ENCODE results near the gene MUL1. TPM values are rescaled to one million over a fixed set of nuclear protein-coding genes. Genes with fewer than 3 reads are reported as not detected.

Gene MUL1
- polyA plus RNA-seq, 3 donors: 7.2 to 28.1 (median 25.8) TPM

- H3K27me3 ChIP-seq (ENCODE audit: control insufficient read depth in 2 of 2, insufficient read depth in 2 of 2, low read length in 2 of 2): peaks cover 53 to 86% of the 10 kb centered on the region in 2 donors
These were observed 29.8 kb downstream of the MUL1 start for GRCh38 chr1:20478057-20478635.

GRCh38 chr1:20477348-20478056 lies 30.4 kb downstream of the MUL1 start:
- no peak for TF ChIP-seq CTCF (IDR thresholded peaks at IDR 0.05)
- H3K4me1 ChIP-seq (ENCODE audit: control insufficient read depth in 1 of 2, insufficient read depth in 2 of 2, low read length in 2 of 2): no peaks in the 10 kb centered on the region
- intact Hi-C loops (cut with micrococcal nuclease): no loop called here
- H3K36me3 ChIP-seq (replicated peaks in 1 of 2; ENCODE audit: control insufficient read depth in 1 of 2, insufficient read depth in 2 of 2, low read length in 2 of 2): no peaks in the 10 kb centered on the region
- H4K20me1 ChIP-seq (ENCODE audit: insufficient read depth, low read length): no peaks in the 10 kb centered on the region
- H3K27me3 Mint-ChIP-seq (ENCODE audit: low read depth in 3 of 3): peaks cover 65 to 92% (median 73%) of the 10 kb centered on the region in 3 donors
- H3K9me3 Mint-ChIP-seq: peaks cover 0 to 2% (median 0%) of the 10 kb centered on the region in 7 donors
- peaks cover 47 to 81% of the 10 kb centered on the region in 2 donors for H3K27me3 ChIP-seq (ENCODE audit: control insufficient read depth in 2 of 2, insufficient read depth in 2 of 2, low read length in 2 of 2)
- H2AFZ ChIP-seq (ENCODE audit: insufficient read depth, low read depth, low read length, poor library complexity, severe bottlenecking): no peak overlapping the region
- no peak for DNase-seq
- H3K27ac ChIP-seq (ENCODE audit: low read depth in 1 of 2, low read length in 2 of 2): no peak overlapping the region
- H3K27ac Mint-ChIP-seq: no peak overlapping the region
- no peaks in the 10 kb centered on the region for H3K9me3 ChIP-seq (replicated peaks in 1 of 2; ENCODE audit: control insufficient read depth in 1 of 2, insufficient read depth in 1 of 2, low read length in 2 of 2)
- H3K36me3 Mint-ChIP-seq: no peaks in the 10 kb centered on the region
- no peak overlapping the region for H3K4me3 ChIP-seq (replicated peaks in 1 of 3; ENCODE audit: low read depth in 2 of 3, low read length in 3 of 3)
- H3K4me1 Mint-ChIP-seq: peaks cover 3% of the 10 kb centered on the region
- no peak overlapping the region for H3K9ac ChIP-seq (ENCODE audit: insufficient read depth, low read length, poor library complexity, severe bottlenecking)
- H3K4me3 Mint-ChIP-seq: peak overlapping the region in 1 of 2 donors; percentile 46
- H3K79me2 ChIP-seq (ENCODE audit: insufficient read depth, low read length): no peaks in the 10 kb centered on the region
- no peak overlapping the region for H3K4me2 ChIP-seq (replicated peaks; ENCODE audit: extremely low read depth, low read length, poor library complexity, severe bottlenecking)
- 57% methylated on average over 2 of the region's 10 CpGs for WGBS (ENCODE audit: insufficient coverage)

More at GRCh38 chr1:20478057-20478635, 29.8 kb downstream of the MUL1 start:
- no peak overlapping the region for H3K9ac ChIP-seq (ENCODE audit: insufficient read depth, low read length, poor library complexity, severe bottlenecking)
- Mint-ChIP-seq H3K27me3 (ENCODE audit: low read depth in 3 of 3) (peaks cover 71 to 96% (median 79%) of the 10 kb centered on the region in 3 donors), H3K27ac (peak overlapping the region in 1 of 7 donors; percentile 43), H3K4me1 (peaks cover 1% of the 10 kb centered on the region), H3K4me3 (peak overlapping the region; percentile 4 to 12), H3K9me3 (peaks cover 0 to 2% (median 0%) of the 10 kb centered on the region in 7 donors), H3K36me3 (no peaks in the 10 kb centered on the region)
- H3K79me2 ChIP-seq (ENCODE audit: insufficient read depth, low read length): no peaks in the 10 kb centered on the region
- no peak for DNase-seq
- H3K36me3 ChIP-seq (replicated peaks in 1 of 2; ENCODE audit: control insufficient read depth in 1 of 2, insufficient read depth in 2 of 2, low read length in 2 of 2): no peaks in the 10 kb centered on the region
- no peak overlapping the region for H3K27ac ChIP-seq (ENCODE audit: low read depth in 1 of 2, low read length in 2 of 2)
- no peak overlapping the region for H3K4me2 ChIP-seq (replicated peaks; ENCODE audit: extremely low read depth, low read length, poor library complexity, severe bottlenecking)
- TF ChIP-seq CTCF (IDR thresholded peaks at IDR 0.05): no peak
- no peak overlapping the region for H2AFZ ChIP-seq (ENCODE audit: insufficient read depth, low read depth, low read length, poor library complexity, severe bottlenecking)
- 100% methylated on average over 1 of the region's 5 CpGs for WGBS (ENCODE audit: insufficient coverage)
- H3K4me3 ChIP-seq (replicated peaks in 1 of 3; ENCODE audit: low read depth in 2 of 3, low read length in 3 of 3): no peak overlapping the region
- H4K20me1 ChIP-seq (ENCODE audit: insufficient read depth, low read length): no peaks in the 10 kb centered on the region
- no peaks in the 10 kb centered on the region for H3K4me1 ChIP-seq (ENCODE audit: control insufficient read depth in 1 of 2, insufficient read depth in 2 of 2, low read length in 2 of 2)
- intact Hi-C loops (cut with micrococcal nuclease): no loop called here
- no peaks in the 10 kb centered on the region for H3K9me3 ChIP-seq (replicated peaks in 1 of 2; ENCODE audit: control insufficient read depth in 1 of 2, insufficient read depth in 1 of 2, low read length in 2 of 2)
